Mesenchymal stem cell (in vitro differentiated cells and primary cell): ENCODE results near the gene FBXO39.
A peak's percentile ranks its signal among the peaks of the same experiment; 100 is the strongest.

Experiments used
- DNase-seq: peaks from one replicate; pipeline ENCODE4 v3.0.0-alpha.2; 2013
- H2AFZ ChIP-seq: one replicate; pipeline ENCODE4 v1.6.1; 2013; ENCODE audit warnings: low read depth, mild to moderate bottlenecking, control low read depth, inconsistent platforms, low read length, moderate library complexity
- H2AK5ac ChIP-seq: 2 replicates; pipeline ENCODE4 v1.6.1; 2013; ENCODE audit warnings: low read length, moderate library complexity, mild to moderate bottlenecking, inconsistent platforms; ENCODE audit not compliant: severe bottlenecking
- H2BK120ac ChIP-seq: one replicate; pipeline ENCODE4 v1.6.1; 2013; ENCODE audit warnings: low read depth, mild to moderate bottlenecking, inconsistent platforms, low read length, moderate library complexity
- H2BK12ac ChIP-seq, 2 experiments: one replicate each; pipeline ENCODE4 v1.6.1; 2013; ENCODE audit warnings: inconsistent platforms in 2 of 2, low read length in 2 of 2, mild to moderate bottlenecking in 2 of 2, moderate library complexity in 2 of 2, control low read depth in 1 of 2
- H2BK15ac ChIP-seq: one replicate; pipeline ENCODE4 v1.6.1; 2013; ENCODE audit warnings: mild to moderate bottlenecking, low read depth, inconsistent platforms; ENCODE audit not compliant: poor library complexity, severe bottlenecking
- H2BK5ac ChIP-seq: 2 replicates; pipeline ENCODE4 v1.6.1; 2013; ENCODE audit warnings: low read depth, mild to moderate bottlenecking, low read length, control low read depth, inconsistent platforms; ENCODE audit not compliant: poor library complexity, severe bottlenecking
- H3K14ac ChIP-seq, 2 experiments: one replicate each; pipeline ENCODE4 v1.6.1; 2013; ENCODE audit warnings: inconsistent platforms in 2 of 2, low read length in 2 of 2, control low read depth in 1 of 2, mild to moderate bottlenecking in 1 of 2, moderate library complexity in 1 of 2
- H3K18ac ChIP-seq, 2 experiments: one replicate each; pipeline ENCODE4 v1.6.1; 2013; ENCODE audit warnings: inconsistent platforms in 2 of 2, low read length in 2 of 2, control low read depth in 1 of 2, low read depth in 1 of 2, mild to moderate bottlenecking in 1 of 2
- H3K23ac ChIP-seq, 2 experiments: one replicate each; pipeline ENCODE4 v1.6.1; 2013; ENCODE audit warnings: inconsistent platforms in 2 of 2, low read length in 2 of 2, mild to moderate bottlenecking in 2 of 2, moderate library complexity in 2 of 2, control low read depth in 1 of 2
- H3K27ac ChIP-seq: 2 replicates; pipeline ENCODE4 v1.5.1; 2013; ENCODE audit warnings: mild to moderate bottlenecking, moderate library complexity, low read length, control low read depth, inconsistent platforms; ENCODE audit not compliant: poor library complexity, severe bottlenecking
- H3K27me3 ChIP-seq, 2 experiments: 2 replicates each; pipeline versions ENCODE4 v1.6.1 to v1.7.0; 2013; ENCODE audit warnings: low read length in 2 of 2, mild to moderate bottlenecking in 2 of 2, moderate library complexity in 2 of 2, control low read depth in 1 of 2, inconsistent platforms in 1 of 2; ENCODE audit not compliant: control insufficient read depth in 1 of 2, insufficient read depth in 1 of 2
- H3K36me3 ChIP-seq, 2 experiments: 2 replicates each; pipeline versions ENCODE4 v1.6.1 to v1.7.0; 2013; ENCODE audit warnings: low read length in 2 of 2, control low read depth in 1 of 2, inconsistent platforms in 1 of 2, low read depth in 1 of 2, mild to moderate bottlenecking in 1 of 2; ENCODE audit not compliant: insufficient read depth in 2 of 2, control insufficient read depth in 1 of 2
- H3K4ac ChIP-seq, 2 experiments: one replicate each; pipeline ENCODE4 v1.6.1; 2013; ENCODE audit warnings: inconsistent platforms in 2 of 2, low read length in 2 of 2, mild to moderate bottlenecking in 2 of 2, moderate library complexity in 2 of 2, control low read depth in 1 of 2, low read depth in 1 of 2
- H3K4me1 ChIP-seq: 2 replicates; pipeline ENCODE4 v1.6.1; 2013; ENCODE audit warnings: low read depth, low read length, control low read depth; ENCODE audit not compliant: control insufficient read depth, insufficient read depth
- H3K4me2 ChIP-seq: 2 replicates; pipeline ENCODE4 v1.6.1; 2013; ENCODE audit warnings: low read length, mild to moderate bottlenecking, inconsistent platforms; ENCODE audit not compliant: poor library complexity, severe bottlenecking
- H3K4me3 ChIP-seq, 2 experiments: 2 replicates each; pipeline versions ENCODE4 v1.5.1 to v1.7.0; 2013; ENCODE audit warnings: low read length in 2 of 2, mild to moderate bottlenecking in 2 of 2, control low read depth in 1 of 2, low read depth in 1 of 2; ENCODE audit not compliant: insufficient read depth in 1 of 2
- H3K79me1 ChIP-seq: replicated peaks from 2 replicates; pipeline ENCODE4 v1.6.1; 2013; ENCODE audit warnings: mild to moderate bottlenecking, control low read depth, low read length, inconsistent platforms; ENCODE audit not compliant: poor library complexity, severe bottlenecking
- H3K9ac ChIP-seq: 2 replicates; pipeline ENCODE4 v1.7.0; 2013; ENCODE audit warnings: mild to moderate bottlenecking, low read length, moderate library complexity
- H3K9me3 ChIP-seq: 2 replicates; pipeline ENCODE4 v1.7.0; 2013; ENCODE audit warnings: mild to moderate bottlenecking, low read length; ENCODE audit not compliant: control insufficient read depth
- H4K8ac ChIP-seq: one replicate; pipeline ENCODE4 v1.6.1; 2013; ENCODE audit warnings: inconsistent platforms, mild to moderate bottlenecking, low read length, moderate library complexity
- H4K91ac ChIP-seq: one replicate; pipeline ENCODE4 v1.6.1; 2013; ENCODE audit warnings: mild to moderate bottlenecking, low read length, inconsistent platforms
- WGBS: methylation state at CpG from one replicate; pipeline ENCODE4 v1.1.7; 2013; ENCODE audit warnings: mixed read lengths; 5-methylcytosine and 5-hydroxymethylcytosine counted together

Gene FBXO39

DNA sequence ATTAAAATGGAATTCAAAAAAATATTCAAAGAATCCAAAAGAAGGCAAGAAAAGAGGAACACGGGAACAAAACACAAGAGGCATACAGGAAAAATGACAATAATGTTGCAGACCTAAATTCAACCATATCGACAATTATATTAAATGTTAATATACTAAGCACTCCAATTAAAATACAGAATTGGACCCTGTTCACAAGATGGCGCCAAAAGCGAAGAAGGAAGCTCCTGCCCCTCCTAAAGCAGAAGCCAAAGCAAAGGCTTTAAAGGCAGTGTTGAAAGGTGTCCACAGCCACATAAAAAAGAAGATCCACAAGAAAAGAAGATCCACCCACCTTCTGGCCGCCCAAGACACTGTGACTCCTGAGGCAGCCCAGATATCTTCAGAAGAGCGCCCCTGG, 26.5 kb upstream of the FBXO39 start:
- DNase-seq, result no peak
- Histone ChIP-seq H3K27ac (no peak overlapping the region), H3K36me3 (no peaks in the 10 kb centered on the region), H2BK120ac (no peak overlapping the region), H2AFZ (no peak overlapping the region), H3K23ac (no peak overlapping the region), H3K4ac (no peak overlapping the region), H2BK12ac (no peak overlapping the region), H3K79me1 (no peaks in the 10 kb centered on the region), H3K9ac (no peak overlapping the region), H3K4me1 (peaks cover 2% of the 10 kb centered on the region), H4K91ac (no peak overlapping the region), H4K8ac (no peak overlapping the region), H3K18ac (no peak overlapping the region), H3K9me3 (no peaks in the 10 kb centered on the region), H3K14ac (no peak overlapping the region), H3K4me2 (no peak overlapping the region), H3K4me3 (no peak overlapping the region), H2AK5ac (no peak overlapping the region), H2BK5ac (no peak overlapping the region), H2BK15ac (no peak overlapping the region), H3K27me3 (peaks cover 0 to 8% of the 10 kb centered on the region in 2 experiments)
- WGBS, result 83% methylated on average over 5 of the region's 6 CpGs

DNA sequence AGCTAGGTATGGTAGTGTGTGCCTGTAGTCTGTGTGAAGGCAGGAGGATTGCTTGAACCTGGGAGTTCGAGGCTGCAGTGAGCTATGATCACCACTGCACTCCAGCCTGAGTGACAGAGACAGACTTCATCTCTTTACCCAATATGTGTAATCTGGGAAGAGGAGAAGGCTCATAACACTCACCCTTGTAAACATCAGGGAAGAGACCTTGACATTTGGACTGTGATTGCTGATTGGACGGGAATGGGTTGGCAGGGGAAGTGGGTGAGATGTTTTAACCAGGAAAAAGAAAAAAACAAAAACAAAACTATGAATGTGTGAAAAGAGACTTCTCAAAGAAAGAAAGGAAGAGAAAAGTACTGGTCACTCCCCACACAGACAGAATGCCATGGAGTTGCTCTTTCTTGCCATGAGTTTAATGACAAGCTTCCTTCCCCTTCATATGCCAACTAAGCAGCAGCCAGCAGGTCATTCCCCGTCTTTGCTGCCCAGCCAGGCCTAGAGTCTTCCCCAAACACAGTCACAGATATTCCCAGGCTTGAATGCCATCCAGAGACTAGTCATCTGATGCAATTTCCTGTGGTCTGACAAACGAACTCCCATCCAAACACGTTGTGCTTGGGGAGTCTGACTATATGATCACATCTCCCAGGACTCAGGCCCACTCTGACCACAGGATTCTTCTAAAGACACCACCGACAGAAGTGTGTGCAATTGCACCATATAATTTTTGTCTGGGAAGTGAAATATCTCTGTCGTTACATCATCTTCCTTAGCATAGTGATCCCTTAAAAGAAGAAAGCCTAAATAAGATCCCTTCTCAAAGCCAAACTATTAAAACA, 23.7 kb upstream of the FBXO39 start:
- DNase-seq, result peak; percentile 100
- Histone ChIP-seq H2AK5ac (peak overlapping the region; percentile 47), H3K27ac (peak overlapping the region; percentile 88), H2BK12ac (peak overlapping the region; percentile 31 to 42), H3K79me1 (no peaks in the 10 kb centered on the region), H3K4me2 (no peak overlapping the region), H3K27me3 (no peaks in the 10 kb centered on the region), H3K23ac (no peak overlapping the region), H2BK120ac (peak overlapping the region; percentile 91), H3K18ac (peak overlapping the region; percentile 61 to 87), H4K91ac (peak overlapping the region; percentile 85), H2BK5ac (no peak overlapping the region), H3K4me3 (peak overlapping the region in 1 of 2 experiments; percentile 56), H2BK15ac (no peak overlapping the region), H3K14ac (no peak overlapping the region), H2AFZ (no peak overlapping the region), H3K4me1 (peaks cover 2% of the 10 kb centered on the region), H4K8ac (peak overlapping the region; percentile 94), H3K9me3 (no peaks in the 10 kb centered on the region), H3K4ac (peak overlapping the region; percentile 75 to 80), H3K36me3 (no peaks in the 10 kb centered on the region), H3K9ac (peak overlapping the region; percentile 87)
- WGBS, result 4% methylated on average over 5 of the region's 7 CpGs

DNA sequence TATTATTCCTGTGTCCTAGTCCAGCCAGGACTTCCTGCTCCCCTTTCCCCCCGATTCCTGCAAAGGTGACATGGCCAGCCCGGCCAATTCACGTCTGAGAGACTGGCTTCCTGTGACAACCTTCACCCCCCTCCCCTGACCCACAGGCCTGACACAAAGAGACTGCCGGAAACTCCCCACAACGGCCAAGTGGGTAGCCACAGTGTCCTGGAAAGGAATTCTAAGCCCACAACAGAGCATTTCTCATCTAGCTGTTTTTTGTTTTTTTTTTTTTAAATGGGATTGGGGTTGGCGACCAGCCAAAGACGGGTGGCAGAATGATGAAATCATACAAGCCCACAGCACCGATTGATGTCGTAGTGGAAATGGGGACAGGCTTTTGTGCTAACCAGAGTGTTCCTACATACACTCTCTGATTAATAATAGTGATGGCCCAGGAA, 23.0 kb upstream of the FBXO39 start:
- no peak overlapping the region for H2BK5ac ChIP-seq
- H3K4me3 ChIP-seq, result peak overlapping the region in 1 of 2 experiments; percentile 56
- H2BK120ac ChIP-seq, result peak overlapping the region; percentile 69
- H2AK5ac ChIP-seq, result no peak overlapping the region
- no peak overlapping the region for H3K4me2 ChIP-seq
- H4K91ac ChIP-seq, result peak overlapping the region; percentile 97
- H3K79me1 ChIP-seq, result no peaks in the 10 kb centered on the region
- peaks cover 0 to 5% of the 10 kb centered on the region in 2 experiments for H3K36me3 ChIP-seq
- H3K9ac ChIP-seq, result peak overlapping the region; percentile 87
- H3K27ac ChIP-seq, result peak overlapping the region; percentile 88
- peak overlapping the region; percentile 26 for H2BK15ac ChIP-seq
- peak overlapping the region; percentile 77 to 92 for H3K18ac ChIP-seq
- peak overlapping the region in 1 of 2 experiments; percentile 93 for H3K14ac ChIP-seq
- H3K4ac ChIP-seq, result peak overlapping the region; percentile 54 to 92
- peak; percentile 93 for DNase-seq
- H3K9me3 ChIP-seq, result no peaks in the 10 kb centered on the region
- 13% methylated on average over 7 of the region's 9 CpGs for WGBS
- peak overlapping the region; percentile 75 to 94 for H2BK12ac ChIP-seq
- peaks cover 2% of the 10 kb centered on the region for H3K4me1 ChIP-seq
- no peak overlapping the region for H3K23ac ChIP-seq
- H3K27me3 ChIP-seq, result no peaks in the 10 kb centered on the region
- H2AFZ ChIP-seq, result peak overlapping the region; percentile 76
- peak overlapping the region; percentile 93 for H4K8ac ChIP-seq

DNA sequence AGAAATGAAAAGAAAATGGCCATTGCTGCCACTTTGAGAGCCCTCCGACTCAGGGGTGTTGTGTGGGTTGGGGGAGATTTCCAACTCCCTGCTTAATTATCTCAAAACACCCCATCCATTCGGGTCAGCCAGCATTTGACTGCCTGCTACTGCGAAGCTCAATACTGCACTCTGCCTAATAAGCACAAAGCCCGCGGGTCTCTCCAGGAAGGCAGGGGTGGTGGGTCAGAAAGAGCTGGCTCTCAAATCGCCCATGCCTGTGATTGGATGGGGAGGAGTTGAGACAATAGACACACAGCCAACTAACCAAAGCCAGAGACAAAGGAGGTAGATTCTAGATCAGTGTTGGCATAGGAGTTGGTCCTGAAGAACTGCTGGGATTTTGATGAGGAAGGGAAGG, 22.5 kb upstream of the FBXO39 start:
- Histone ChIP-seq H2BK120ac (no peak overlapping the region), H3K27ac (no peak overlapping the region), H3K18ac (no peak overlapping the region), H2AK5ac (no peak overlapping the region), H2BK12ac (peak overlapping the region in 1 of 2 experiments; percentile 69), H4K91ac (peak overlapping the region; percentile 73), H3K4me3 (no peak overlapping the region), H3K23ac (no peak overlapping the region), H3K79me1 (no peaks in the 10 kb centered on the region), H3K9me3 (no peaks in the 10 kb centered on the region), H2BK15ac (no peak overlapping the region), H2BK5ac (no peak overlapping the region), H4K8ac (no peak overlapping the region), H3K36me3 (peaks cover 0 to 10% of the 10 kb centered on the region in 2 experiments), H3K27me3 (no peaks in the 10 kb centered on the region), H3K14ac (no peak overlapping the region), H3K4me2 (no peak overlapping the region), H3K4ac (peak overlapping the region in 1 of 2 experiments; percentile 46), H3K9ac (peak overlapping the region; percentile 87), H3K4me1 (peaks cover 2% of the 10 kb centered on the region), H2AFZ (no peak overlapping the region)
- no peak for DNase-seq
- WGBS, result 85% methylated on average over 5 of the region's 6 CpGs
